Frontal cortex (tissue), 4 donors: ENCODE results near the gene UAP1. TPM values are rescaled to one million over a fixed set of nuclear protein-coding genes. Genes with fewer than 3 reads are reported as not detected.
"Not testable (repeated sequence)": the region's sequence is repeated elsewhere in the genome, so short reads cannot be mapped to it uniquely, and the experiment has no call there.

ENCODE experiments used
- DNase-seq, 2 donors: peaks; one replicate each; pipeline ENCODE4 v3.0.0; 2012; ENCODE audit warnings: low spot score in 2 of 2
- FAIRE-seq: peaks from 2 replicates; lab custom pipeline; 2012; peaks lifted over from hg19 to GRCh38; lab: Jason Lieb, UNC
- total RNA-seq: library from RNA; depleted of rRNA; stranded (reverse); fragments of >200 nt; gene quantifications from one replicate; pipeline ENCODE4 v1.2.3, GENCODE V29; 2014
- donor health status: control.
- donor health status: control.
- donor health status: control.

Gene UAP1
- total RNA-seq, 1 donor from 2014 or later = 43.6 TPM

DNA sequence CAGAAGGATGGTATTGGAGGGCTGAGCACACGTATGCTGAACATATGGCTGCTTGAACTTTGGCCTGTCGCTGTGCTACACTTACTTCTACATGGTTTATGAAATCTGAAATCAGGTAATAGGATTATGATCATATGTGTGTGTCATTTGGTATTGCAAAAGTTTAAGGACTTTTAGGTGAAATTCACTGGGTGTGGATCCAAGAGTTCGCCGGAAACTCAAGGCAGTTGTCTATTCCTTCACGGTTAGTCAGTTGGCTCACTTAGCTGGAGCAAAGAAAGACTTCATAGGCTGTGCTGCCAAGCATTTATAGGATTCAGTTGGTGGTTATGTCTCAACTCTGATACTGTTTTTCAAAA is 927 bp downstream of the UAP1 start:
- DNase-seq (no peak), FAIRE-seq (no peak)

DNA sequence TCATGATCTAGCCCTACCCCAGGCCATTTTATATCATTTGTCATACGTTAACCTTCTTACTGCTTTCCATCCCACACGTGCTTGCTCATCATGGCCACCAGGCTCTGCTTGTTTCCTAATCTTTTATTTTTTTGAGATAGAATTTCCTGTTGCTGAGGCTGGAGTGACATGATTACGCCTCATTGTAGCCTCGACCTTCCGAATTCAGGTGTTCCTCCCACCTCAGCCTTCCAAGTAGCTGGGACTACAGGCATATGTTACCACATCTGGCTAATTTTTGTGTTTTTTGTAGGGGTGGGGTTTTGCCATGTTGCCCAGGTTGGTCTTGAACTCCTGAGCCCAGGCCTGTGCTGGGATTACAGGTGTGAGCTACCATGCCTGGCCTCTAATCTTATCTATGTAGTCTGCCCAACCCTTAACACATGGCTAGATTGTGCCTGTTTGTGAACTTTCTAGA is 3.3 kb downstream of the UAP1 start:
- FAIRE-seq = no peak
- no peak for DNase-seq

DNA sequence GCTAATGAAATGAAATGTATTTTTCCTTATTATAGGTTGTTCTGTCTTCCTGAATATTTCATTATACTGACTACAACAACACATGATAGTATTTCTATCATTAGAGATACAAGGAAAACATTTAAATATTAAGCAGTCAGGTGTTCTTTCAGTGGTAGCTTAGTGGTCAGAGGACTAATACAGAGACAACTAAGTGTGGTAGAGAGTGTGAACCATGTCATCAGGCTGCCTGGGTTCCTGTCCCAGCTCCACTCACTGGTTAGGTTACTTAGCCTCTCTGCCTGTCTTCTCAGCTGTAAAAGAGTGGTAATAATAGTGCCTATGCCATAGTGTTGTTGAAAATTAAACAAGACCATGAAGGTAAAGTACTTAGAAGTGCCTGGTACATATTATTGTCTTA is 3.9 kb downstream of the UAP1 start:
- no peak for FAIRE-seq

DNA sequence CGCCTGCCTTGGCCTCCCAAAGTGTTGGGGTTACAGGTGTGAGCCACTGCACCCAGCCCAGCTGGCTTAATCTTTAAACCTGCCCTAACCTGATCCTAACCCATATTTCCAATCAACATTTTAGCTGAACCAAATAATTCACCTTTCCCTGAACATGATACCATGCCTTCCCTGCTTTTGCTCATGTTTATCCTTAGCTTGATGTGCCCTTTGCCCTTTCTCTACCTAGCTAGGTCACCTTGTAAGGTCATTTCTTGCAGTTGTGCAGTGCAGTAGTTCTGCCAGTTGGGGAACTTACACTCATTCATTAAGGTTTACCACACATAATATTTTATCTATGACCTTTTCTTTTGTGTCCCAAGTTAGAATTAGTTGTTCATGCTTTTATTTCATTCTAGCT is 5.3 kb downstream of the UAP1 start:
- FAIRE-seq (no peak), DNase-seq (no peak)

More for the DNA sequence above, 3.9 kb downstream of the UAP1 start:
- DNase-seq = no peak

DNA sequence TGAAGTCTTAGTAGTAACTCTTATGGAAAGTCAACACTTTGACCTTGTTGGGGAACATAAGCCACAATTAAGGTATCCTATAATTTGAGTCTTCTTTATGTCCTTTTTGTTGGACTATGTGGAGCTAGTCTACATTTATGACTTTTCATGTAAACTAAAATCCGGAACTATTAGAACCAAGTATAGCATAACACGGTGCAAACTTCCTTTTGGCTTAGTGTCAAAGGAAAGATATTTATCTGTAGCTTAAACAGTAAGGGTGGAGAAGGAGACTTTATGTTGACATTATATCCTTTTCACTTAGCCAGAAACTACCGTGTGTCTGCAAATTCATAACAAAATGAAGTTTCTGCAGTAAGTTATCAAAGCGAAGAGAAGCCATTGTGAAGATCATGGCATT is 7.3 kb downstream of the UAP1 start:
- FAIRE-seq (no peak), DNase-seq (no peak)

DNA sequence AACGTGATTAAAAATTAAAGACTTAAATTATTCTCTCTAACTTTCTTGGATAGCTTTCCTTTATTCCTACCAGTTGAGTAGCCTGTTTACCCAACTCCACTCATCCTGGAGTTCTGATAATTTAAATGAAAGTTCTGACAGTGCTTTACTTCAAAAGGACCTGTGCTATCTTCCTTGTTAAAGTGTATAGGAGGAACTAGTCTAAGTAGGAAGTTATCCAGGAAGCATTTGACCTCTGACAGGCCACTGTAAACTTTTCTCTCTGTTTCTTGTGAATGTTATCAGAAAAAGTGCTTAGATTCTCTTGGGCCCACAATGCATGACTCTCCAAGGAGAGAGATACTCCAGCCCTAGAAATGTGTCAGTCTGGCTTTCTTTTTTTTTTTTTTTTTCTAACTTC is 9.2 kb downstream of the UAP1 start:
- FAIRE-seq = no peak

DNA sequence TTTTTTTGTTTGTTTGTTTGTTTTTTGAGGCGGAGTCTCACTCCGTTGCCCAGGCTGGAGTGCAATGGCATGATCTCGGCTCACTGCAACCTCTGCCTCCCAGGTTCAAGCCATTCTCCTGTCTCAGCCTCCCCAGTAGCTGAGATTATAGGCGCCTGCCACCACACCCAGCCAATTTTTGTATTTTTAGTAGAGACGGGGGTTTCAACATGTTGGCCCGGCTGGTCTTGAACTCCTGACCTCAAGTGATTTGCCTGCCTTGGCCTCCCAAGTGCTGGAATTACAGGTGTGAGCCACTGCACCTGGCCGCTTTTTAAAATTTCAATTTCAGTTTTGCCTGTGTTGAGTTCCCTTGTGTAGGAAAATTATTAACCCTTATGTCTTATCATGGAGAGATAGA is 9.6 kb downstream of the UAP1 start:
- FAIRE-seq, DNase-seq: not testable (repeated sequence)

More for the DNA sequence above, 9.2 kb downstream of the UAP1 start:
- DNase-seq = no peak

DNA sequence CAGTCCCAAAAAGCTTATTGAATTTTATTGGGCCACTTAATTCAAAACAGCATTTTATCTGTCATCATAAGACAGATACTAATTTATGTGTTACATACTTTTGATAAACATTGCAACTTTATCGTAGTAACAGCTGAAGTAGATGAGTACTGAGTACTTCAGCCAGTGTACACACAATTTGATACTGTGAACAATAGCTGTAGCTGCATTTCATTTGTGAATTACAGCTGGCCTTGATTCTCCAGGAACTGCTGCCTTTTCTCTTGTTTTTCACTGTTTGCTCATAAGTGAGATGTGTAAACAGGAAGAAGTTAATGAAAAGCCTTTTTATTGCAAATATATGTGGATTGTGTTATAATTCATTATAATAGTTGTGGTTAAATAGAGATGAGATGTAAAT is 10.2 kb downstream of the UAP1 start:
- FAIRE-seq = no peak
- DNase-seq = no peak

DNA sequence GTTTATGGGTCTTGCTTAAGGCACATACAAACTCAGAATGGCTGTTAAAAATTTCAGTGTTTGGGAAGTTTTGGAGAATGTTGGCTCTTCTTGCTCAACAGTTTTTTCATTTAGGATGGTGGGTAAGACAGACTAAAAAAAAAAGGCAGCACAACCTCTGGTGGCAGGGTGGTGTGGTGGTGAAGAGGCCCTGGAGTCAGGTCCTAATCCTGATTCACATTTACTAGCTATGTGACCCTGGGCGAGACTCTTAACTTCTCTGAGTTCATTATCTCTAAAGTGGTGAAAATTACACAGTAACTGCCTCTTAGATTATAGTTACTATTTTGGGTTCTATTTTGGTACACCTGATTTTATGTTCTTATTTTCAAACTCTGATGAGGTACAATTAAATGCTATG is 11.6 kb downstream of the UAP1 start:
- FAIRE-seq = no peak
- DNase-seq = no peak

DNA sequence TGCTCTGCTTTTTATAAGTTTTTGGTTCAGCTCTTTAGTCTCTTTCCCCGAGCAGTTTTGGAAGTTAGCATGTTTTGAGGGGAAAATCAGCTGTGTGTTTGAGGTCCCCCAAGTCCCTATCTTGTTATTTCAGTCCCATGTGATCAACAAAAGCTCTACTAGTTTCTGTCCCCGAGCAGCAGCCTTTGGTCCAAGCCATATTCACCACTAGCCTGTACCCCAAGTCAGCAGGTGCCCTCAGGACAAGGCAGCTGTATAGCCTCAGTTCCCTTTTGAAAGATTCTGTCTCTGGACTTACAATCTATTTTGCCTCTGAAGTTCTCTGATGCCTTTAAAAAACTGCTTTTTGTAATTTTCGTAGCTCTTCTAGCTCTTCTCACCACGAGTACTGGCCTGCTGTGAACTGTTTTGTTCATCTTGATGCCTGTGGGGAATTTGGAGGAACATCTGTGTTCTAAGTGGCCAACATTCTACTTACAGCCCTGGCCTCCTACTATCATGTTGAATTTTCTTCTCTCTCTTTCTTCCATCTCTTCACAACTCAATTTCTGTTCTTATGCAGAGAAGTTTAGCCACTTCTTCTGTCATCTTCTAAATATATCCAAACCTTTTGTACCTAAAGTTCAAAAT is 16.7 kb downstream of the UAP1 start:
- no peak for DNase-seq
- FAIRE-seq = no peak

DNA sequence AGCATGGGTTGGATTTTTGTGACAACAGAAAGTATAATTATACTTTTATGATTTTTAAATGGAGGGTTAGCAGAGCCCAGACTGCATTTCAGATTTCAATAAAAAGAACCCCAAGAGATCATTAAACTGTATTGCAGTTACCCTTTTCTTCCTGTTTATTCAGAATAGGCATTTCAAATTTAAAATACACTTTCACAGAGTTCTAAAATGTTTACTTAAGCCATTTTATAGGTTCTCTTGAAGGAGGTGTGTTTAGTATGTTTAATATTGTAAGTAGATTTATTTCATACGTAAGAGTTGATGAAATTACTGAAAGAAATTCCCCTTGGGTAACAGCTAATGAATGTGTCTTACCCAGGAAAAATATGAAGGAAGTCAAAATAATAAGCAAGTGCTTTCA is 17.4 kb downstream of the UAP1 start:
- DNase-seq (no peak), FAIRE-seq (no peak)

DNA sequence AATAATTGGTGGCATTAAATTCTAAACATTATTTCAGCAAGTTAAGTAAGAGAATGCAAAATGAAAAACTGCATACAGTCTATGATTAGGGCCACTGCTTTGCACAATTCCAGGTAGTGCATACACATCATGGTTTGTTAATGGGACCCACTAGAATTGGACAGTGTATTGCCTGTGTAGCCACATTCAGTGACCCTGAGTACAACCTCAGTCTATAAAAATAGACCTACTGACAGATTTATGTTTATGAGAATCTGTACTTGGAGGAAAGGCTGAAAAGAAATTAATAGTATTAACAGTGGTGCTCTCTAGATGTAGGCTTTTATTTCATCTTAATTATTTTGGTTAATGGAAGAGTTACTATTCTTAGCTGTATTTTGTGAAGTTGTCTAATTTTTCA is 18.8 kb downstream of the UAP1 start:
- no peak for FAIRE-seq
- no peak for DNase-seq

DNA sequence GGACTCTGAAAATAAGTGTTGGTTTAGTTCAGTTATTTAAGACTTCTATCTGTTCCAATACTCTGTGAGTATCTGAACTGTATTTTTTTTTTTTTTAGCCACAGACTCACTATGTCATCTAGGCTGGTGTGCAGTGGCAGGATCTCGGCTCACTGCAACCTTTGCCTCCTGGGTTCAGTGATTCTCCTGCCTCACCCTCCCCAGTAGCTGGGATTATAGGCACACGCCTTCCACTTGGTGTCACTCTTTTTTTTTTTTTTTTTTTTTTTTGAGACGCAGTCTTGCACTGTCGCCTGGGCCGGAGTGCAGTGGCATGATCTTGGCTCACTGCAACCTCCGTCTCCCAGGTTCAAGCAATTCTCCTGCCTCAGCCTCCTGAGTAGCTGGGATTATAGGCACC is 21.4 kb downstream of the UAP1 start:
- FAIRE-seq, DNase-seq: not testable (repeated sequence)

DNA sequence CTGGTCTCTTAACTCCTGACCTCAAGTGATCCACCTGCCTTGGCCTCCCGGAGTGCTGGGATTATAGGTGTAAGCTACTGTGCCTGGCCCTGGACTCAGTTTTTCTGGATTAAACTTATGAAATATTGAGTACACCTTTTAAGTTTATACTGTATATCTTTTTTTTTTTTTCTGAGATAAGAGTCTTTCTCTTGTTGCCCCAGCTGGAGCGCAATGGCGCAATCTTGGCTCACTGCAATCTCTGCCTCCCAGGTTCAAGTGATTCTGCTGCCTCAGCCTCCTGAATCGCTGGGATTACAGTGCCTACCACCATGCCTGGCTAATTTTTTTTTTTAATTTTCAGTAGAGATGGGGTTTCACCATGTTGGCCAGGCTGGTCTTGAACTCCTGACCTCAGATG is 23.6 kb downstream of the UAP1 start:
- DNase-seq, FAIRE-seq: not testable (repeated sequence)

DNA sequence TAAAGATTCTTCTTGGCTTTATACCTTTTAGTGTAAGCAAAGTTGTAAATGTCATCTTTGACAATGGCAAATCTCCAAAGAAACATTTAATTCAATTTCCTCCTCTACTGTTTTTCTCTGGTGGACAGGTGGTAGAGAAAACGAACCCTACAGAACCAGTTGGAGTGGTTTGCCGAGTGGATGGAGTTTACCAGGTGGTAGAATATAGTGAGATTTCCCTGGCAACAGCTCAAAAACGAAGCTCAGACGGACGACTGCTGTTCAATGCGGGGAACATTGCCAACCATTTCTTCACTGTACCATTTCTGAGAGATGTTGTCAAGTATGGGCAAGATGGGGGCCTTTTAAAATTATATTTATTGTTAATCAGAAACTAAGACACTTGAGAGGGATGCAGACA is 25.8 kb downstream of the UAP1 start:
- no peak for DNase-seq

DNA sequence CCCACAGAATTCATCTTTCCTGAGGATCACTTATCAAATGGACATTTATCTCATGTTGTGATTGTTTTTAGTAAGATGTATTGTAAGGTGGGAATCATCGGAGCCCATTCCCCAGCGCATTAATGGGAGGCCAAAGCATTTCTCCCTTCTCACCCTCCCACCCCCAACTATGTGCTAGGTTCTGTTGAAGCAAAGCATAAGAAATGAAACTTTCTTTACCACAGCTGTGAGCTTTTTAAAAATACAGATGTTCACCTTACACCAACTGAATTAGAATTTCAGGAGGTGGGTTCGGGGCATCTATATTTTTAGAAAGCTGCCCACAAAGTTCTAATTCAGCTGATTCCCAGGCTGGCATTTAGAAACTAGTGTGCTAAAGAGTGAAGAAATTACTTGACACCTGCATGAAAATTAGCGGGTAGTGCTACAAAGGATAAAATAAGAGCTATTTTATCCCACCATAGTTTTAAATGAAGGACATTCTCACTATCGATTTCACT is 26.3 kb downstream of the UAP1 start:
- DNase-seq = no peak
- FAIRE-seq = no peak

More for the DNA sequence above, 25.8 kb downstream of the UAP1 start:
- no peak for FAIRE-seq

DNA sequence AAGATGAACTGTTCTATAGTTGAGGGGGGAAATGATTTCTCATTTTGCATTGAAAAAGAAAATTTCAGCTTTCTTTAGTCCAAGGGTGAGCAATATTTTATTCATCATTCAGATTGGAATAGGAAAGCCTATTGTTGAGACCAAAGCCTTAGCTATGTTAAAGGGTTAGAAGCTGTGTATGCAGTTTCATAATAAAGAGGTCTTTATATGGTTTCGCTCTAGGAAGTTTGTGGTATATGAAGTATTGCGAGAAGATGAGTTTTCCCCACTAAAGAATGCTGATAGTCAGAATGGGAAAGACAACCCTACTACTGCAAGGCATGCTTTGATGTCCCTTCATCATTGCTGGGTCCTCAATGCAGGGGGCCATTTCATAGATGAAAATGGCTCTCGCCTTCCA is 28.6 kb downstream of the UAP1 start:
- DNase-seq = no peak
- no peak for FAIRE-seq

DNA sequence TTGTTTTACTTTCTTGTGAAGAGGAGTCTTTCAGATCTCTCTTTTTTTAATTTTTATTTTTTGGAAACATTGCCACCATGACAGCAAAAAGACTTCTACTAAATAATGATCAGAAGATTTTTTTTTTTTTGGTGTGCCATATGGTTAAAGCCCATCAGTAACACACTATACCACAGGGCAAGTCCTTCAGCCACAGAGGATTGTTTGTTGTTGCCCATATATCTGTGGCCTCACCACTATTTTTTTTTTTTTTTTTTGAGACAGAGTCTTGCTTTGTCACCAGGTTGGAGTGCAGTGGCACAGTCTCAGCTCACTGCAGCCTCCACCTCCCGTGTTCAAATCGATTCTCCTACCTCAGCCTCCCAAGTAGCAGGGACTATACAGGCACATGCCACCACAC is 29.2 kb downstream of the UAP1 start:
- FAIRE-seq (no peak), DNase-seq (no peak)

DNA sequence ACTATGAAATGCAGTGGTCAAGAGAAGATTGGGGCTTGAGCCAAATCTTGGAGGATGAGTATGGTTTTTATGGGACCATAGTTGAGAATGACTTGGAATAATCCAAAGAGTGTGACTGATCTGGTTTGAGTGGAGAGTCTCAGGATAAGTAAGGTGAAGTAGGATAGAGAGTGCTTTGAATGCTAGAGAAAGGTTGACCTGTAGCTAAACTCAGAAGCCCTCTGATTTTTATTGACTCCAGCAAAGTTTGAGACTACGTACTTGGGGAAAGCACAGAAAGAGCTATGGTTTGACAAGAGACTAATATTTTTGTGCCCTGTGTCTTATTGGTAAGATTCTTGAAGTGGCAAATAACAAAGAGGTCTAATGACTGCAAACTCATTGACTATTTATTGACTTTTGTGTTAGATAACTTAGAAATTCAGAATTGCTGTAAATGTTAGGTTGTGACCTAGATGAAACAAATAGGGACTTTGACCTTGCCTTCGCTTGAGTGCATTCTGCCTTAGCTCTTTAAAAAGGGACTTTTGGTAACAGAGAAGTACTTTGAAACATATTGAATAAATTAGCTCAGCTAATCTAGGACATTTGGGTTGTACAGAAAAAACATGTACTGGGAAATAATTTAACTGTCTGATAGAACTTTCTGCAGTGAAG is 35.1 kb downstream of the UAP1 start:
- DNase-seq (no peak), FAIRE-seq (no peak)

DNA sequence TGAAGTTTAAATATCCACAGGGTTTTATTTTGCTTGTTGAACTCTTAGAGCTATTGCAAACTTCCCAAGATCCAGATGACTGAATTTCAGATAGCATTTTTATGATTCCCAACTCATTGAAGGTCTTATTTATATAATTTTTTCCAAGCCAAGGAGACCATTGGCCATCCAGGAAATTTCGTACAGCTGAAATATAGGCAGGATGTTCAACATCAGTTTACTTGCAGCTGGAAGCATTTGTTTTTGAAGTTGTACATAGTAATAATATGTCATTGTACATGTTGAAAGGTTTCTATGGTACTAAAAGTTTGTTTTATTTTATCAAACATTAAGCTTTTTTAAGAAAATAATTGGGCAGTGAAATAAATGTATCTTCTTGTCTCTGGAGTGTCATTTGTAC is 37.9 kb downstream of the UAP1 start:
- DNase-seq (no peak), FAIRE-seq (no peak)

DNA sequence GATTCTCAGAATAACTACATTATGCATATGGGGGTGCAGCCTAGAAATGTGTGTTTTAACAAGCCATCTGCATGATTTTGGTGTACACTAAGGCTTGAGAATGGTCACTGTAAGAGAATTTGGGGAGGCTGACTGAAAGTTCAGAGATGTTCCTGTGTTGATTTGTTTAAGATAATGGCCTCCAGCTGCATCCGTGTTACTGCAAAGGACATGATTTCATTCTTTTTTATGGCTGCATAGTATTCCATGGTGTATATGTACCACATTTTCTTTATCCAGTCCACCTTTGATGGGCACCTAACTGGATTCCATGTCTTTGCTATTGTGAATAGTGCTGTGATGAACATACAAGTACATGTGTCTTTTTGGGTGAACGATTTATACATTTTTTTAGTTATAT is 41.6 kb downstream of the UAP1 start:
- not testable (repeated sequence) for FAIRE-seq, DNase-seq
